ENCODE data around the gene DLG5.

DNA sequence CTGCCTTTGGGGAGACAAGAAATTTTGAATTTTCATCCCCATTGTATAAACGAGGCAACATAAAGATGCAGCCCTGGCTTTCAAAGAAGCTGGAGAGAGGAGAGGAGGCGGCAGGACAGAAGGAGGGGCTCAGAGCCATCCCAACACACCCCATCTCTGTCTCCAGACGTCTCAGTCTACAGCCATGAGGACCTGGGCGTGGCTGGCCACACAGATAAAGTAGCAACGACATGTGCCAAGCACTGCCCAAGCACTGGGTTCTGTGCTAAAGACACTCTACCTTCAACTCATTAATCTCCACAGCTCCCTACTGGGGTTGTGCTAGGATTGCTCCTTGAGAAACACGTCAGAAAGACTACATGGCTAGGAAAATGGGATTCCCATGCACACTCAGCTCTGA, 65.2 kb downstream of the DLG5 start:
- TF ChIP-seq, protein P1, sequence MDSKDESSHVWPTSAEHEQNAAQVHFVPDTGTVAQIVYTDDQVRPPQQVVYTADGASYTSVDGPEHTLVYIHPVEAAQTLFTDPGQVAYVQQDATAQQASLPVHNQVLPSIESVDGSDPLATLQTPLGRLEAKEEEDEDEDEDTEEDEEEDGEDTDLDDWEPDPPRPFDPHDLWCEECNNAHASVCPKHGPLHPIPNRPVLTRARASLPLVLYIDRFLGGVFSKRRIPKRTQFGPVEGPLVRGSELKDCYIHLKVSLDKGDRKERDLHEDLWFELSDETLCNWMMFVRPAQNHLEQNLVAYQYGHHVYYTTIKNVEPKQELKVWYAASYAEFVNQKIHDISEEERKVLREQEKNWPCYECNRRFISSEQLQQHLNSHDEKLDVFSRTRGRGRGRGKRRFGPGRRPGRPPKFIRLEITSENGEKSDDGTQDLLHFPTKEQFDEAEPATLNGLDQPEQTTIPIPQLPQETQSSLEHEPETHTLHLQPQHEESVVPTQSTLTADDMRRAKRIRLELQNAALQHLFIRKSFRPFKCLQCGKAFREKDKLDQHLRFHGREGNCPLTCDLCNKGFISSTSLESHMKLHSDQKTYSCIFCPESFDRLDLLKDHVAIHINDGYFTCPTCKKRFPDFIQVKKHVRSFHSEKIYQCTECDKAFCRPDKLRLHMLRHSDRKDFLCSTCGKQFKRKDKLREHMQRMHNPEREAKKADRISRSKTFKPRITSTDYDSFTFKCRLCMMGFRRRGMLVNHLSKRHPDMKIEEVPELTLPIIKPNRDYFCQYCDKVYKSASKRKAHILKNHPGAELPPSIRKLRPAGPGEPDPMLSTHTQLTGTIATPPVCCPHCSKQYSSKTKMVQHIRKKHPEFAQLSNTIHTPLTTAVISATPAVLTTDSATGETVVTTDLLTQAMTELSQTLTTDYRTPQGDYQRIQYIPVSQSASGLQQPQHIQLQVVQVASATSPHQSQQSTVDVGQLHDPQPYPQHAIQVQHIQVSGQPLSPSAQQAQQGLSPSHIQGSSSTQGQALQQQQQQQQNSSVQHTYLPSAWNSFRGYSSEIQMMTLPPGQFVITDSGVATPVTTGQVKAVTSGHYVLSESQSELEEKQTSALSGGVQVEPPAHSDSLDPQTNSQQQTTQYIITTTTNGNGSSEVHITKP (tag by site-specific recombination; IDR thresholded peaks at IDR 0.05): no peak
- TF ChIP-seq, protein P2, sequence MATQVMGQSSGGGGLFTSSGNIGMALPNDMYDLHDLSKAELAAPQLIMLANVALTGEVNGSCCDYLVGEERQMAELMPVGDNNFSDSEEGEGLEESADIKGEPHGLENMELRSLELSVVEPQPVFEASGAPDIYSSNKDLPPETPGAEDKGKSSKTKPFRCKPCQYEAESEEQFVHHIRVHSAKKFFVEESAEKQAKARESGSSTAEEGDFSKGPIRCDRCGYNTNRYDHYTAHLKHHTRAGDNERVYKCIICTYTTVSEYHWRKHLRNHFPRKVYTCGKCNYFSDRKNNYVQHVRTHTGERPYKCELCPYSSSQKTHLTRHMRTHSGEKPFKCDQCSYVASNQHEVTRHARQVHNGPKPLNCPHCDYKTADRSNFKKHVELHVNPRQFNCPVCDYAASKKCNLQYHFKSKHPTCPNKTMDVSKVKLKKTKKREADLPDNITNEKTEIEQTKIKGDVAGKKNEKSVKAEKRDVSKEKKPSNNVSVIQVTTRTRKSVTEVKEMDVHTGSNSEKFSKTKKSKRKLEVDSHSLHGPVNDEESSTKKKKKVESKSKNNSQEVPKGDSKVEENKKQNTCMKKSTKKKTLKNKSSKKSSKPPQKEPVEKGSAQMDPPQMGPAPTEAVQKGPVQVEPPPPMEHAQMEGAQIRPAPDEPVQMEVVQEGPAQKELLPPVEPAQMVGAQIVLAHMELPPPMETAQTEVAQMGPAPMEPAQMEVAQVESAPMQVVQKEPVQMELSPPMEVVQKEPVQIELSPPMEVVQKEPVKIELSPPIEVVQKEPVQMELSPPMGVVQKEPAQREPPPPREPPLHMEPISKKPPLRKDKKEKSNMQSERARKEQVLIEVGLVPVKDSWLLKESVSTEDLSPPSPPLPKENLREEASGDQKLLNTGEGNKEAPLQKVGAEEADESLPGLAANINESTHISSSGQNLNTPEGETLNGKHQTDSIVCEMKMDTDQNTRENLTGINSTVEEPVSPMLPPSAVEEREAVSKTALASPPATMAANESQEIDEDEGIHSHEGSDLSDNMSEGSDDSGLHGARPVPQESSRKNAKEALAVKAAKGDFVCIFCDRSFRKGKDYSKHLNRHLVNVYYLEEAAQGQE (tag by site-specific recombination; IDR thresholded peaks at IDR 0.05): no peak
- no peak for TF ChIP-seq YY2 (tag by site-specific recombination; IDR thresholded peaks at IDR 0.05)

Data from HEK293 (cell line).